ENCODE results near the gene CYP4B1. TPM values are rescaled to one million over a fixed set of nuclear protein-coding genes. Genes with fewer than 3 reads are reported as not detected.

Gene CYP4B1
- total RNA-seq, 1 experiment from 2014 or later, result not detected

DNA sequence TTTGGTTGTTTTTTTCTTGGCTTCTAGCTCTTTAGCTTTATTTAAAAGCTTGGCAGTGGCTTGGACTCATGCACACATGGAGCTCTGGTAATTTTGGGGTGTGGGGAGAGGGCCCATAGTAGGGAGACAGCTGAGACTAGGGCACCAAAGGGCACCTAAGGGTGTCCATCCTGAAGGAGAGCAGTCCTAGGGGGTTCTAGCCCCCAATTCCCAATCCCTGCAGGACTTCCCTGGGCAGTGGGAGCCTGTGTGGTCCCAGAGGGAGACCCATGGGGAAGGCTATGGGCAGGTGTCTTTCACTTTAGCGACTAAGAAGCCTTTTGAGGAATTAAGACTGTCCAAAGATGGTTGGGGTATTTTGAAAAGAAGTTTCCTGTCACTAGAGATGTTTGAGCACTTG, 6.9 kb downstream of the CYP4B1 start:
- no TSS peak for BruUV-seq (replicated peaks)
- Mint-ChIP-seq H3K9me3 (ENCODE audit: unreplicated experiment) (peaks cover 9% of the 10 kb centered on the region), H3K27ac (ENCODE audit: unreplicated experiment) (no peak overlapping the region), H3K4me1 (ENCODE audit: low read depth, unreplicated experiment) (no peaks in the 10 kb centered on the region), H3K36me3 (ENCODE audit: insufficient read depth, unreplicated experiment) (no peaks in the 10 kb centered on the region), H3K4me3 (ENCODE audit: unreplicated experiment) (no peak overlapping the region), H3K27me3 (ENCODE audit: insufficient read depth, unreplicated experiment) (no peaks in the 10 kb centered on the region)
- no peak for DNase-seq
- ChIA-PET CTCF (no interaction called here), POLR2A (no interaction called here)
- Histone ChIP-seq H3K9me3 (no peaks in the 10 kb centered on the region), H3K27me3 (replicated peaks; ENCODE audit: control insufficient read depth, insufficient read depth, low read length) (no peaks in the 10 kb centered on the region), H3K4me1 (no peaks in the 10 kb centered on the region), H3K36me3 (ENCODE audit: control insufficient read depth, insufficient read depth, low read length) (no peaks in the 10 kb centered on the region), H3K4me3 (ENCODE audit: low read depth, low read length) (no peak overlapping the region)
- intact Hi-C loops (cut with micrococcal nuclease; ENCODE audit: unreplicated experiment), result no loop called here
- TF ChIP-seq, protein P1, sequence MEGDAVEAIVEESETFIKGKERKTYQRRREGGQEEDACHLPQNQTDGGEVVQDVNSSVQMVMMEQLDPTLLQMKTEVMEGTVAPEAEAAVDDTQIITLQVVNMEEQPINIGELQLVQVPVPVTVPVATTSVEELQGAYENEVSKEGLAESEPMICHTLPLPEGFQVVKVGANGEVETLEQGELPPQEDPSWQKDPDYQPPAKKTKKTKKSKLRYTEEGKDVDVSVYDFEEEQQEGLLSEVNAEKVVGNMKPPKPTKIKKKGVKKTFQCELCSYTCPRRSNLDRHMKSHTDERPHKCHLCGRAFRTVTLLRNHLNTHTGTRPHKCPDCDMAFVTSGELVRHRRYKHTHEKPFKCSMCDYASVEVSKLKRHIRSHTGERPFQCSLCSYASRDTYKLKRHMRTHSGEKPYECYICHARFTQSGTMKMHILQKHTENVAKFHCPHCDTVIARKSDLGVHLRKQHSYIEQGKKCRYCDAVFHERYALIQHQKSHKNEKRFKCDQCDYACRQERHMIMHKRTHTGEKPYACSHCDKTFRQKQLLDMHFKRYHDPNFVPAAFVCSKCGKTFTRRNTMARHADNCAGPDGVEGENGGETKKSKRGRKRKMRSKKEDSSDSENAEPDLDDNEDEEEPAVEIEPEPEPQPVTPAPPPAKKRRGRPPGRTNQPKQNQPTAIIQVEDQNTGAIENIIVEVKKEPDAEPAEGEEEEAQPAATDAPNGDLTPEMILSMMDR (IDR thresholded peaks at IDR 0.05; ENCODE audit: insufficient read depth in 1 of 2, low read depth in 1 of 2, low read length in 1 of 2, severe bottlenecking in 1 of 2, unreplicated experiment in 1 of 2), result no peak

DNA sequence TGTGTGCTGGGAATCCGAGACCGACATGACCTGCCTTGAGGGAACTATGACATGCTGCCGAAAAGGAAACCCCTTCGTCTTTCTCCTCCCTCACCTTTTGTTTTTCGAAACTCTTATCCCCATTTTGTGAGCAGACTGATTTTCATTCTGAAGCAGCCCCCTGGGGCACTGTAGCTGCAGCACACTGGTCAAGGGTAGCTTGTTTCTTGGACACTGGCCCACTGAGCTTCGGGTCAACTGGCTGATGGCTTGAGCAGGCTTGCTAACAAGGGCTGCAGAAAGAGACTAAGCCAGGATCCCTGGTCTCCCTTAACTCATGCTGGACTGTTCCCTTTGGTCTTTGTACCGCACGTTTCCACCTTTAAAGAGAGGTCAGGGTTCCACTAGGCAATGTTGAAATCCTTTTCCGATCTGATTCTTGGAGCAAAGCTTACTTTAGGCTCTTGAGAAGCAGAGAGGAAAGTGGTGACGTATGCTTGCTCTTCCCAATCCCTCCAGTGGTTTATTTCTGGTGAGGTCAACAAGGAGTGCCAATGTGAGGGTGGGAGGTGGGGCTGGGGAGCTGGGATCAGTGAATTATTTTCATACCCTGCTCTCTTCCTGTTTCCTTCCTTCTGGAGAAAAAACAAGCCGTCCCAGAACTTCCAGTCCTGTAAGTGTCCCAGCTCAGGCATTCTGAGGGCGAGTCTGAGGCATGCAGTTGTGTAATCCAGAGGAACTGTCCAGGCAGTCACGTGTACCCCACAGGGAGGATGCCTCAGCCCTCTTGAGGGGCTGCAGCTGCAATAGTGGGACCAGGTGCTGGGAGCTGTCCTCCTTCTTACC, 7.6 kb downstream of the CYP4B1 start:
- Mint-ChIP-seq H3K4me1 (ENCODE audit: low read depth, unreplicated experiment) (no peaks in the 10 kb centered on the region), H3K4me3 (ENCODE audit: unreplicated experiment) (no peak overlapping the region), H3K36me3 (ENCODE audit: insufficient read depth, unreplicated experiment) (no peaks in the 10 kb centered on the region), H3K27me3 (ENCODE audit: insufficient read depth, unreplicated experiment) (no peaks in the 10 kb centered on the region), H3K27ac (ENCODE audit: unreplicated experiment) (no peak overlapping the region), H3K9me3 (ENCODE audit: unreplicated experiment) (peaks cover 9% of the 10 kb centered on the region)
- no peaks in the 10 kb centered on the region for H3K9me3 ChIP-seq
- POLR2A ChIA-PET, result no interaction called here
- no peaks in the 10 kb centered on the region for H3K36me3 ChIP-seq (ENCODE audit: control insufficient read depth, insufficient read depth, low read length)
- BruUV-seq (replicated peaks), result no TSS peak
- H3K4me1 ChIP-seq, result no peaks in the 10 kb centered on the region
- no peaks in the 10 kb centered on the region for H3K27me3 ChIP-seq (replicated peaks; ENCODE audit: control insufficient read depth, insufficient read depth, low read length)
- TF ChIP-seq, protein P1 (IDR thresholded peaks at IDR 0.05; ENCODE audit: insufficient read depth in 1 of 2, low read depth in 1 of 2, low read length in 1 of 2, severe bottlenecking in 1 of 2, unreplicated experiment in 1 of 2), result no peak
- peak; percentile 31 to 47 for DNase-seq
- CTCF ChIA-PET, result interaction anchor here (1.3 kb wide), 1 partner anchor 59 kb away, joined by 4 read pairs; no protein-coding TSS in a partner anchor
- no peak overlapping the region for H3K4me3 ChIP-seq (ENCODE audit: low read depth, low read length)
- intact Hi-C loops (cut with micrococcal nuclease; ENCODE audit: unreplicated experiment), result no loop called here

GRCh38 chr1:46807046-46807972, 8.5 kb downstream of the CYP4B1 start:
- Mint-ChIP-seq H3K9me3 (ENCODE audit: unreplicated experiment) (peaks cover 9% of the 10 kb centered on the region), H3K27ac (ENCODE audit: unreplicated experiment) (no peak overlapping the region), H3K27me3 (ENCODE audit: insufficient read depth, unreplicated experiment) (no peaks in the 10 kb centered on the region), H3K4me1 (ENCODE audit: low read depth, unreplicated experiment) (no peaks in the 10 kb centered on the region), H3K36me3 (ENCODE audit: insufficient read depth, unreplicated experiment) (no peaks in the 10 kb centered on the region), H3K4me3 (ENCODE audit: unreplicated experiment) (no peak overlapping the region)
- H3K9me3 ChIP-seq, result no peaks in the 10 kb centered on the region
- TF ChIP-seq, protein P1 (IDR thresholded peaks at IDR 0.05; ENCODE audit: insufficient read depth in 1 of 2, low read depth in 1 of 2, low read length in 1 of 2, severe bottlenecking in 1 of 2, unreplicated experiment in 1 of 2), result no peak
- CTCF ChIA-PET, result interaction anchor here (1.3 kb wide), 1 partner anchor 59 kb away, joined by 4 read pairs; no protein-coding TSS in a partner anchor
- intact Hi-C loops (cut with micrococcal nuclease; ENCODE audit: unreplicated experiment), result no loop called here
- POLR2A ChIA-PET, result no interaction called here
- no TSS peak for BruUV-seq (replicated peaks)
- DNase-seq, result no peak
- no peaks in the 10 kb centered on the region for H3K36me3 ChIP-seq (ENCODE audit: control insufficient read depth, insufficient read depth, low read length)
- H3K27me3 ChIP-seq (replicated peaks; ENCODE audit: control insufficient read depth, insufficient read depth, low read length), result no peaks in the 10 kb centered on the region
- no peaks in the 10 kb centered on the region for H3K4me1 ChIP-seq
- H3K4me3 ChIP-seq (ENCODE audit: low read depth, low read length), result no peak overlapping the region
